HepG2 (cell line): ENCODE measurements around the gene HLA-DPB1. TPM values are rescaled to one million over a fixed set of nuclear protein-coding genes. Genes with fewer than 3 reads are reported as not detected.

Source experiments
- ATAC-seq: fragments of 200-7000 bp; cut with Tn5 transposase; 3 replicates; pipeline ENCODE4 v1.9.1; 2020; ENCODE audit warnings: mild to moderate bottlenecking, moderate library complexity
- BruUV-seq: library from RNA; stranded (reverse); fragments of 400-500 nt; replicated peaks from 2 replicates; lab custom pipeline; 2021; lab: Mats Ljungman, UMichigan
- CTCF ChIA-PET: fragments of 300-600 bp; formaldehyde crosslinking; extraction: SDS; loops from one replicate; lab custom pipeline; 2021; ENCODE audit warnings: low total read pairs, inconsistent platforms, low intra/inter-chr PET ratio; lab: Yijun Ruan, JAX
- POLR2A ChIA-PET: fragments of 350-600 bp; sonication (Branson Sonifier 250); formaldehyde crosslinking; loops from one replicate; lab custom pipeline; 2020; ENCODE audit warnings: antibody characterized with exemption, inconsistent platforms; lab: Yijun Ruan, JAX
- DNase-seq: peaks from one replicate; pipeline ENCODE4 v3.0.0-alpha.2; 2015; ENCODE audit warnings: low spot score
- FAIRE-seq: peaks from 3 replicates; lab custom pipeline; 2011; peaks lifted over from hg19 to GRCh38; lab: Jason Lieb, UNC
- H2AFZ ChIP-seq: one replicate; pipeline ENCODE4 v1.6.1; 2011; ENCODE audit warnings: low read length, inconsistent platforms
- H3K27ac ChIP-seq: fragments of 300-600 bp; 3 replicates; pipeline ENCODE4 v1.8.0; 2011; ENCODE audit warnings: mixed run types, mild to moderate bottlenecking, mixed read lengths, low read length, inconsistent platforms; ENCODE audit not compliant: insufficient read depth; ENCODE audit errors: extremely low read length
- H3K27me3 ChIP-seq, 2 experiments: fragments of 200-600 bp in 1 of 2; 2 replicates in 1 of 2; 3 replicates in 1 of 2; pipeline versions ENCODE4 v1.6.0 to v1.8.0; 2011; ENCODE audit warnings: low read length in 2 of 2, mild to moderate bottlenecking in 2 of 2, moderate library complexity in 2 of 2, inconsistent platforms in 1 of 2; ENCODE audit not compliant: insufficient read depth in 2 of 2, control insufficient read depth in 1 of 2
- H3K36me3 ChIP-seq, 2 experiments: fragments of 200-600 bp in 1 of 2; replicated peaks in 1 of 2; 2 replicates in 1 of 2; 3 replicates in 1 of 2; pipeline versions ENCODE4 v1.5.1 to v1.8.0; 2011; ENCODE audit warnings: low read length in 2 of 2, inconsistent platforms in 1 of 2; ENCODE audit not compliant: insufficient read depth in 2 of 2, control insufficient read depth in 1 of 2
- H3K4me1 ChIP-seq: 2 replicates; pipeline ENCODE4 v1.5.1; 2012; ENCODE audit warnings: low read length, inconsistent platforms; ENCODE audit not compliant: insufficient read depth
- H3K4me2 ChIP-seq: 2 replicates; pipeline ENCODE4 v1.6.0; 2011; ENCODE audit warnings: low read depth, low read length, inconsistent platforms
- H3K4me3 ChIP-seq, 3 experiments: fragments of 200-600 bp in 1 of 3; sonication (generic), shearing (Covaris generic) in 1 of 3; replicated peaks in 1 of 3; 2 replicates each; pipeline ENCODE4 v1.5.1; 2011 to 2016; ENCODE audit warnings: low read length in 3 of 3, inconsistent platforms in 2 of 3, low read depth in 2 of 3, mild to moderate bottlenecking in 2 of 3, control low read depth in 1 of 3, mixed read lengths in 1 of 3; ENCODE audit not compliant: insufficient read depth in 1 of 3
- H3K79me2 ChIP-seq: one replicate; pipeline ENCODE4 v1.6.1; 2011; ENCODE audit warnings: low read length, inconsistent platforms; ENCODE audit not compliant: insufficient read depth
- H3K9ac ChIP-seq: 2 replicates; pipeline ENCODE4 v1.6.0; 2011; ENCODE audit warnings: mild to moderate bottlenecking, low read depth, low read length, inconsistent platforms; ENCODE audit not compliant: insufficient read depth
- H3K9me3 ChIP-seq: 2 replicates; pipeline ENCODE4 v1.5.1; 2012; ENCODE audit warnings: mild to moderate bottlenecking, low read length
- H4K20me1 ChIP-seq: 2 replicates; pipeline ENCODE4 v1.6.0; 2011; ENCODE audit warnings: inconsistent platforms, mild to moderate bottlenecking, low read length, moderate library complexity; ENCODE audit not compliant: insufficient read depth
- CEBPZ ChIP-seq: IDR thresholded peaks from 2 replicates; pipeline ENCODE4 v1.6.1; 2012; ENCODE audit warnings: low read length, improper control_type of control experiment
- ERF ChIP-seq: IDR thresholded peaks from 2 replicates; pipeline ENCODE4 v1.6.1; 2018; ENCODE audit warnings: missing biosample characterization, missing genetic modification reagents
- FOXM1 ChIP-seq: sonication (generic); formaldehyde crosslinking; IDR thresholded peaks from 2 replicates; pipeline ENCODE4 v1.5.0; 2020; ENCODE audit warnings: missing genetic modification reagents
- GATAD1 ChIP-seq: IDR thresholded peaks from 2 replicates; pipeline ENCODE4 v1.6.1; 2016; ENCODE audit warnings: missing genetic modification reagents, missing compliant biosample characterization
- GTF2F1 ChIP-seq: fragments of 150-350 bp; IDR thresholded peaks from 2 replicates; pipeline ENCODE4 v1.6.1; 2014; ENCODE audit warnings: low read length
- HOXA5 ChIP-seq: sonication (generic); formaldehyde crosslinking; IDR thresholded peaks from 2 replicates; pipeline ENCODE4 v1.4.0; 2020; ENCODE audit warnings: missing genetic modification reagents
- JUNB ChIP-seq: sonication (generic); formaldehyde crosslinking; IDR thresholded peaks from 2 replicates; pipeline ENCODE4 v1.8.0; 2022; ENCODE audit warnings: missing genetic modification reagents, mild to moderate bottlenecking, borderline replicate concordance
- NFE2L1 ChIP-seq: sonication (generic); formaldehyde crosslinking; IDR thresholded peaks from 2 replicates; pipeline ENCODE4 v1.4.0; 2020; ENCODE audit warnings: missing genetic modification reagents, mild to moderate bottlenecking, borderline replicate concordance
- POLR2AphosphoS2 ChIP-seq: IDR thresholded peaks from 2 replicates; pipeline ENCODE4 v1.6.1; 2011; ENCODE audit warnings: low read depth, low read length, improper control_type of control experiment
- XBP1 ChIP-seq: sonication (generic); formaldehyde crosslinking; IDR thresholded peaks from 2 replicates; pipeline ENCODE4 v1.5.0; 2020; ENCODE audit warnings: missing genetic modification reagents
- ZBTB7A ChIP-seq: sonication (generic); formaldehyde crosslinking; IDR thresholded peaks from 2 replicates; pipeline ENCODE4 v1.8.0; 2022; ENCODE audit warnings: mild to moderate bottlenecking, missing genetic modification reagents
- ZKSCAN1 ChIP-seq: fragments of 150-350 bp; IDR thresholded peaks from 2 replicates; pipeline ENCODE4 v1.6.1; 2014; ENCODE audit warnings: low read length
- ZNF335 ChIP-seq: sonication (generic); formaldehyde crosslinking; IDR thresholded peaks from 2 replicates; pipeline ENCODE4 v1.4.0; 2020; ENCODE audit warnings: missing genetic modification reagents
- WGBS: methylation state at CpG from one replicate; pipeline ENCODE4 v1.1.6; 2017; ENCODE audit warnings: low lambda C conversion rate; 5-methylcytosine and 5-hydroxymethylcytosine counted together
- in situ Hi-C: cut with HindIII; loops from 2 replicates; pipeline ENCODE4 v1.10.0; 2017; ENCODE audit warnings: low pct_unique_long_range_greater_than_20kb; ENCODE audit not compliant: extremely low pct_ligation_motif_present
- intact Hi-C: fragments of 100-400 bp; cut with micrococcal nuclease; formaldehyde crosslinking; loops from one replicate; pipeline ENCODE4 v1.10.0; 2022; ENCODE audit not compliant: unreplicated experiment
- polyA plus RNA-seq, 8 experiments: library from polyadenylated mRNA; depleted of rRNA in 3 of 8; stranded (reverse) in 7 of 8; unstranded in 1 of 8; fragments of >200 nt; fragmentation: Illumina TruSeq in 4 of 8; extraction: Trizol in 4 of 8; gene quantifications; 2 replicates each; pipeline versions ENCODE4 v1.2.1 to v1.2.3, GENCODE V29; 2011 to 2016; ENCODE audit warnings: low read depth in 4 of 8, missing spikeins in 1 of 8, mixed read lengths in 1 of 8; ENCODE audit not compliant: insufficient read depth in 1 of 8
- total RNA-seq, 5 experiments: library from RNA; depleted of rRNA; stranded (reverse); fragments of >200 nt; fragmentation: Illumina TruSeq; extraction: Trizol; gene quantifications; 2 replicates each; pipeline ENCODE4 v1.2.3, GENCODE V29; 2016; ENCODE audit warnings: low read depth in 1 of 5

The HLA-DPB1 gene
- total and polyA plus RNA-seq, 2 of the 13 experiments (the other 11 are each of a cell fraction or from before 2014, with no cell fraction given): not detected

- no TSS peak for BruUV-seq
- no peak overlapping the region for H3K9ac ChIP-seq
- no peaks in the 10 kb centered on the region for H3K9me3 ChIP-seq
- ChIA-PET POLR2A (no interaction called here), CTCF (no interaction called here)
- ATAC-seq: no peak
- H4K20me1 ChIP-seq: no peaks in the 10 kb centered on the region
- TF ChIP-seq XBP1 (CRISPR knock-in tag) (no peak), POLR2AphosphoS2 (no peak), HOXA5 (no peak), ERF (no peak), JUNB (no peak), ZNF335 (CRISPR knock-in tag) (no peak), ZKSCAN1 (no peak), NFE2L1 (CRISPR knock-in tag) (no peak), GATAD1 (CRISPR knock-in tag) (no peak), CEBPZ (no peak), GTF2F1 (no peak), ZBTB7A (no peak), FOXM1 (CRISPR knock-in tag) (no peak)
- H3K27ac ChIP-seq: no peak overlapping the region
- DNase-seq: no peak
- no peaks in the 10 kb centered on the region for H3K36me3 ChIP-seq
- FAIRE-seq: no peak
- 63% methylated on average over 3 of the region's 3 CpGs for WGBS
- H3K4me3 ChIP-seq: no peak overlapping the region
- H2AFZ ChIP-seq: no peak overlapping the region
- H3K79me2 ChIP-seq: no peaks in the 10 kb centered on the region
- H3K27me3 ChIP-seq: peaks cover 0 to 7% of the 10 kb centered on the region in 2 experiments; a peak in 1 of 5 replicates
- in situ Hi-C loops (no loop called here), intact Hi-C loops (no loop called here)
- no peaks in the 10 kb centered on the region for H3K4me1 ChIP-seq
- H3K4me2 ChIP-seq: no peak overlapping the region
These were observed 8.8 kb upstream of the HLA-DPB1 start for GRCh38 chr6:33066917-33067521.
